Liver (tissue), 9 donors: ENCODE results near the gene AJAP1. TPM values are rescaled to one million over a fixed set of nuclear protein-coding genes. Genes with fewer than 3 reads are reported as not detected.

Experiments used
- DNase-seq: peaks from one replicate; pipeline ENCODE4 v3.0.0-alpha.2; 2017; ENCODE audit warnings: low spot score
- H3K27ac ChIP-seq, 2 donors: one replicate each; pipeline ENCODE4 v1.7.0; 2013; ENCODE audit warnings: inconsistent platforms in 2 of 2, low read length in 2 of 2, control low read depth in 1 of 2, low read depth in 1 of 2, mild to moderate bottlenecking in 1 of 2
- H3K27me3 ChIP-seq, 4 donors: one replicate each; pipeline versions ENCODE4 v1.6.1 to v1.7.0; 2013; ENCODE audit warnings: low read length in 3 of 4, inconsistent platforms in 1 of 4, mild to moderate bottlenecking in 1 of 4, moderate library complexity in 1 of 4; ENCODE audit not compliant: control insufficient read depth in 4 of 4, insufficient read depth in 4 of 4
- H3K36me3 ChIP-seq, 4 donors: one replicate each; pipeline versions ENCODE4 v1.6.1 to v1.7.0; 2013; ENCODE audit warnings: low read length in 3 of 4, mild to moderate bottlenecking in 3 of 4, low read depth in 1 of 4, moderate library complexity in 1 of 4; ENCODE audit not compliant: control insufficient read depth in 4 of 4, insufficient read depth in 3 of 4
- H3K4me1 ChIP-seq, 4 donors: one replicate each; pipeline versions ENCODE4 v1.6.1 to v1.7.0; 2013; ENCODE audit warnings: low read length in 3 of 4, mild to moderate bottlenecking in 3 of 4, moderate library complexity in 1 of 4; ENCODE audit not compliant: control insufficient read depth in 4 of 4, insufficient read depth in 4 of 4
- H3K4me3 ChIP-seq, 3 donors: one replicate each; pipeline versions ENCODE4 v1.6.1 to v1.7.0; 2013; ENCODE audit warnings: low read length in 3 of 3, control low read depth in 1 of 3, low read depth in 1 of 3, mild to moderate bottlenecking in 1 of 3
- H3K9ac ChIP-seq, 2 donors: one replicate each; pipeline ENCODE4 v1.7.0; 2013; ENCODE audit warnings: low read length in 2 of 2, mild to moderate bottlenecking in 2 of 2, moderate library complexity in 2 of 2, control low read depth in 1 of 2, low read depth in 1 of 2
- H3K9me3 ChIP-seq, 4 donors: one replicate each; pipeline versions ENCODE4 v1.6.1 to v1.7.0; 2013; ENCODE audit warnings: low read length in 3 of 4; ENCODE audit not compliant: control insufficient read depth in 4 of 4
- ATF3 ChIP-seq: IDR thresholded peaks from 2 replicates; pipeline ENCODE4 v1.6.1; 2016; ENCODE audit warnings: antibody characterized with exemption
- CTCF ChIP-seq: fragments of 150-350 bp; IDR thresholded peaks from 2 replicates; pipeline ENCODE4 v1.5.1; 2017; ENCODE audit warnings: improper control_type of control experiment, low read depth, low read length; ENCODE audit not compliant: missing input control
- EGR1 ChIP-seq, 2 donors: IDR thresholded peaks; 2 replicates each; pipeline ENCODE4 v1.6.1; 2016 to 2018; ENCODE audit warnings: antibody characterized with exemption in 2 of 2, low read depth in 2 of 2
- FOXA1 ChIP-seq: IDR thresholded peaks from 2 replicates; pipeline ENCODE4 v1.6.1; 2016; ENCODE audit warnings: antibody characterized with exemption
- FOXA2 ChIP-seq: IDR thresholded peaks from 2 replicates; pipeline ENCODE4 v1.6.1; 2016; ENCODE audit warnings: antibody characterized with exemption
- GABPA ChIP-seq, 2 donors: IDR thresholded peaks in 1 of 2; conservative IDR thresholded peaks in 1 of 2; 2 replicates each; pipeline ENCODE4 v1.6.1; 2016; ENCODE audit warnings: antibody characterized with exemption in 2 of 2, mild to moderate bottlenecking in 1 of 2, moderate library complexity in 1 of 2
- HNF4A ChIP-seq, 2 donors: conservative IDR thresholded peaks; 2 replicates each; pipeline ENCODE4 v1.6.1; 2016; ENCODE audit warnings: antibody characterized with exemption in 2 of 2, mild to moderate bottlenecking in 2 of 2
- HNF4G ChIP-seq: IDR thresholded peaks from 2 replicates; pipeline ENCODE4 v1.6.1; 2016; ENCODE audit warnings: antibody characterized with exemption
- JUND ChIP-seq, 2 donors: IDR thresholded peaks; 2 replicates each; pipeline ENCODE4 v1.6.1; 2016; ENCODE audit warnings: antibody characterized with exemption in 2 of 2
- MAX ChIP-seq: IDR thresholded peaks from 2 replicates; pipeline ENCODE4 v1.6.1; 2016; ENCODE audit warnings: antibody characterized with exemption
- NR2F2 ChIP-seq: IDR thresholded peaks from 2 replicates; pipeline ENCODE4 v1.6.1; 2016; ENCODE audit warnings: antibody characterized with exemption
- RAD21 ChIP-seq, 2 donors: IDR thresholded peaks; 2 replicates each; pipeline ENCODE4 v1.6.1; 2016; ENCODE audit warnings: antibody characterized with exemption in 2 of 2, mild to moderate bottlenecking in 2 of 2
- REST ChIP-seq: IDR thresholded peaks from 2 replicates; pipeline ENCODE4 v1.6.1; 2016; ENCODE audit warnings: antibody characterized with exemption, mild to moderate bottlenecking
- RXRA ChIP-seq, 2 donors: IDR thresholded peaks; 2 replicates each; pipeline ENCODE4 v1.6.1; 2017 to 2018; ENCODE audit warnings: antibody characterized with exemption in 2 of 2, mild to moderate bottlenecking in 1 of 2
- SP1 ChIP-seq: IDR thresholded peaks from 2 replicates; pipeline ENCODE4 v1.6.1; 2018; ENCODE audit warnings: antibody characterized with exemption, mild to moderate bottlenecking
- TAF1 ChIP-seq: conservative IDR thresholded peaks from 2 replicates; pipeline ENCODE4 v1.6.1; 2016; ENCODE audit warnings: antibody characterized with exemption, mild to moderate bottlenecking
- YY1 ChIP-seq: IDR thresholded peaks from 2 replicates; pipeline ENCODE4 v1.6.1; 2016; ENCODE audit warnings: antibody characterized with exemption, mild to moderate bottlenecking
- ZBTB33 ChIP-seq: IDR thresholded peaks from 2 replicates; pipeline ENCODE4 v1.6.1; 2016; ENCODE audit warnings: antibody characterized with exemption
- WGBS: extraction: QIAGEN DNeasy Blood & Tissue Kit; methylation state at CpG from one replicate; pipeline ENCODE4 v1.1.7; 2013; 5-methylcytosine and 5-hydroxymethylcytosine counted together
- polyA plus RNA-seq, 2 donors: library from polyadenylated mRNA; stranded (reverse) in 1 of 2; unstranded in 1 of 2; fragments of 200-250 nt in 1 of 2; fragments of >200 nt in 1 of 2; fragmentation: Nextera tagmentation in 1 of 2; extraction: Ambion mirVana in 1 of 2; gene quantifications; one replicate each; pipeline versions ENCODE4 v1.2.1 to v1.2.3, GENCODE V29; 2013 to 2015
- total RNA-seq, 2 donors: library from RNA; depleted of rRNA; stranded (reverse); fragments of >200 nt; gene quantifications; one replicate each; pipeline ENCODE4 v1.2.3, GENCODE V29; 2014
- donor health status: healthy.
- donor health status: healthy.
- donor health status: healthy.
- donor health status: healthy.
- donor health status: healthy.

Gene AJAP1
- total and polyA plus RNA-seq, 4 donors, result under 0.01 to 0.21 (median 0.08) TPM; not detected in 1

GRCh38 chr1:4634793-4635406, 19.5 kb upstream of the AJAP1 start:
- no peak for DNase-seq

More at GRCh38 chr1:4634793-4635406, 19.5 kb upstream of the AJAP1 start:
- peaks cover 0 to 6% (median 0%) of the 10 kb centered on the region in 4 donors for H3K27me3 ChIP-seq
- no peak overlapping the region for H3K27ac ChIP-seq
- TF ChIP-seq ATF3, result no peak
- no peak for TF ChIP-seq ZBTB33
- no peak for TF ChIP-seq NR2F2
- no peak for TF ChIP-seq EGR1 (IDR thresholded peaks at IDR 0.05; ENCODE audit: low read depth in 2 of 2)
- no peak for TF ChIP-seq MAX
- TF ChIP-seq SP1, result no peak
- no peak for TF ChIP-seq CTCF
- no peak for TF ChIP-seq TAF1
- TF ChIP-seq GABPA (IDR thresholded peaks at IDR 0.05 in 1 of 2, conservative IDR thresholded peaks at IDR 0.05 in 1 of 2), result no peak
- TF ChIP-seq FOXA2, result no peak
- TF ChIP-seq JUND (IDR thresholded peaks at IDR 0.05), result no peak
- TF ChIP-seq FOXA1, result no peak
- no peak for TF ChIP-seq RXRA (IDR thresholded peaks at IDR 0.05)
- no peak for TF ChIP-seq HNF4G
- no peak for TF ChIP-seq RAD21 (IDR thresholded peaks at IDR 0.05)
- no peak for TF ChIP-seq YY1
- TF ChIP-seq HNF4A (conservative IDR thresholded peaks at IDR 0.05), result no peak
- TF ChIP-seq REST, result no peak
- no peaks in the 10 kb centered on the region for H3K4me1 ChIP-seq
- no peaks in the 10 kb centered on the region for H3K36me3 ChIP-seq
- H3K4me3 ChIP-seq, result no peak overlapping the region
- WGBS, result 69% methylated on average over 12 of the region's 12 CpGs
- H3K9ac ChIP-seq, result no peak overlapping the region
- H3K9me3 ChIP-seq, result no peaks in the 10 kb centered on the region
